Smooth muscle cell (in vitro differentiated cells): ENCODE measurements around the gene GSK3B. TPM values are rescaled to one million over a fixed set of nuclear protein-coding genes. Genes with fewer than 3 reads are reported as not detected.

Experiments
- DNase-seq: peaks from one replicate; lab custom pipeline; 2025; ENCODE audit not compliant: unreplicated experiment; lab: John Stamatoyannopoulos, UW
- H2AFZ ChIP-seq: fragments of 200-600 bp; sonication (generic); 2 replicates; pipeline ENCODE4 v1.6.0; 2016; ENCODE audit warnings: antibody characterized with exemption, low read depth, mild to moderate bottlenecking
- H3F3A ChIP-seq: fragments of 200-600 bp; sonication (generic); 2 replicates; pipeline ENCODE4 v1.6.0; 2017; ENCODE audit warnings: antibody characterized with exemption, low read depth
- H3K27ac ChIP-seq: fragments of 200-600 bp; sonication (generic); 2 replicates; pipeline ENCODE4 v1.5.1; 2016; ENCODE audit warnings: low read depth, mild to moderate bottlenecking
- H3K27me3 ChIP-seq: fragments of 200-600 bp; sonication (generic); 2 replicates; pipeline ENCODE4 v1.6.1; 2016; ENCODE audit warnings: low read depth, mild to moderate bottlenecking
- H3K36me3 ChIP-seq: fragments of 200-600 bp; sonication (generic); 2 replicates; pipeline ENCODE4 v1.5.1; 2016; ENCODE audit warnings: low read depth
- H3K4me1 ChIP-seq: fragments of 200-600 bp; sonication (generic); 2 replicates; pipeline ENCODE4 v1.5.1; 2016; ENCODE audit warnings: low read depth
- H3K4me2 ChIP-seq: fragments of 200-600 bp; sonication (generic); 2 replicates; pipeline ENCODE4 v1.6.0; 2016; ENCODE audit warnings: mild to moderate bottlenecking
- H3K4me3 ChIP-seq: fragments of 200-600 bp; sonication (generic); 2 replicates; pipeline ENCODE4 v1.5.1; 2016; ENCODE audit warnings: mild to moderate bottlenecking
- H3K79me2 ChIP-seq: fragments of 200-600 bp; sonication (generic); 2 replicates; pipeline ENCODE4 v1.6.0; 2016; ENCODE audit warnings: low read depth, mild to moderate bottlenecking
- H3K9ac ChIP-seq: fragments of 200-600 bp; sonication (generic); 2 replicates; pipeline ENCODE4 v1.6.0; 2016; ENCODE audit warnings: low read depth
- H3K9me3 ChIP-seq: fragments of 200-600 bp; sonication (generic); replicated peaks from 2 replicates; pipeline ENCODE4 v1.5.1; 2016; ENCODE audit warnings: low read depth
- H4K20me1 ChIP-seq: fragments of 200-600 bp; sonication (generic); 2 replicates; pipeline ENCODE4 v1.6.0; 2016; ENCODE audit warnings: low read depth
- CTCF ChIP-seq: fragments of 200-600 bp; sonication (generic); IDR thresholded peaks from 2 replicates; pipeline ENCODE4 v1.5.1; 2017; ENCODE audit warnings: borderline replicate concordance, mild to moderate bottlenecking, antibody characterized with exemption; ENCODE audit not compliant: insufficient read depth, poor library complexity, severe bottlenecking
- WGBS: methylation state at CpG from one replicate; pipeline ENCODE4 v1.1.7; 2016; ENCODE audit warnings: low lambda C conversion rate; 5-methylcytosine and 5-hydroxymethylcytosine counted together
- polyA plus RNA-seq: library from polyadenylated mRNA; unstranded; fragments of >200 nt; fragmentation: Nextera tagmentation; extraction: Ambion mirVana; gene quantifications from 2 replicates; pipeline ENCODE4 v1.2.1, GENCODE V29; 2016
- total RNA-seq: library from RNA; depleted of rRNA; stranded (reverse); fragments of >200 nt; gene quantifications from 2 replicates; pipeline ENCODE4 v1.2.3, GENCODE V29; 2014

GSK3B gene
- total and polyA plus RNA-seq, 2 experiments from 2014 or later, result 27.3 to 61.8 TPM

DNA sequence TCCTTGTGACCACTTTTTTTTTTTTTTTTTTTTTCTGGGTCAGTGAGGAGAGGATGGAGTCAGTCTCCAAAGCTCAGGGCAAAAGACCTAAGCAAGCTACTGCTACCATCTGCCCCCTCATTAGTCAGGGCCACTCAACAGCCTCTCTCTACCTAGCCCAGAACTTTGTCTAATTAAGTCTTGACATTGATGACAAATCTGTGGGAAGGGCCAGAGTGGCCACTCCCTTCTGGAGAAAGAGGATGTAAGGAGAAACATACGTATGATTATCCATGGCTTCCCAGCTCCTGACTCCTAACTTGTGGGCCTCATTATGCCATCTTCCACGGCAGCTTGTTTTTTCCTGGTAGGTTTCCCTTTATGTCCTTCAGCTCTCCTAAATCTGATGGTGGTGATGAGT is 274.4 kb downstream of the GSK3B start:
- Histone ChIP-seq H3K27ac (no peak overlapping the region), H4K20me1 (no peaks in the 10 kb centered on the region), H3K4me1 (no peaks in the 10 kb centered on the region), H3F3A (no peaks in the 10 kb centered on the region), H3K36me3 (no peaks in the 10 kb centered on the region), H3K9ac (no peak overlapping the region), H3K4me2 (no peak overlapping the region), H3K9me3 (no peaks in the 10 kb centered on the region), H3K79me2 (no peaks in the 10 kb centered on the region), H3K4me3 (no peak overlapping the region), H2AFZ (no peak overlapping the region), H3K27me3 (no peaks in the 10 kb centered on the region)
- DNase-seq, result no peak
- TF ChIP-seq CTCF, result no peak
- 83% methylated on average over 2 of the region's 2 CpGs for WGBS

GRCh38 chr3:119818937-119819336 is 275.3 kb downstream of the GSK3B start:
- Histone ChIP-seq H3K27me3 (no peaks in the 10 kb centered on the region), H3K4me3 (no peak overlapping the region), H3K4me2 (no peak overlapping the region), H2AFZ (no peak overlapping the region), H3K79me2 (no peaks in the 10 kb centered on the region), H3K36me3 (no peaks in the 10 kb centered on the region), H3F3A (no peaks in the 10 kb centered on the region), H3K4me1 (no peaks in the 10 kb centered on the region), H3K9me3 (no peaks in the 10 kb centered on the region), H4K20me1 (no peaks in the 10 kb centered on the region), H3K27ac (no peak overlapping the region), H3K9ac (no peak overlapping the region)
- no peak for TF ChIP-seq CTCF
- WGBS, result 90% methylated on average over 2 of the region's 2 CpGs
- DNase-seq, result no peak

GRCh38 chr3:119817583-119818363 is 276.5 kb downstream of the GSK3B start:
- H3K36me3 ChIP-seq, result no peaks in the 10 kb centered on the region
- DNase-seq, result no peak
- no peak overlapping the region for H3K9ac ChIP-seq
- H4K20me1 ChIP-seq, result no peaks in the 10 kb centered on the region
- no peak overlapping the region for H3K27ac ChIP-seq
- H2AFZ ChIP-seq, result no peak overlapping the region
- 75% methylated on average over 13 of the region's 13 CpGs for WGBS
- H3K4me1 ChIP-seq, result no peaks in the 10 kb centered on the region
- no peaks in the 10 kb centered on the region for H3K79me2 ChIP-seq
- TF ChIP-seq CTCF, result no peak
- H3K4me3 ChIP-seq, result no peak overlapping the region
- H3K4me2 ChIP-seq, result no peak overlapping the region
- H3F3A ChIP-seq, result no peaks in the 10 kb centered on the region
- H3K9me3 ChIP-seq, result no peaks in the 10 kb centered on the region
- no peaks in the 10 kb centered on the region for H3K27me3 ChIP-seq

- Histone ChIP-seq H3K79me2 (no peaks in the 10 kb centered on the region), H3K9me3 (no peaks in the 10 kb centered on the region), H3K4me1 (no peaks in the 10 kb centered on the region), H3K4me3 (no peak overlapping the region), H3K9ac (no peak overlapping the region), H4K20me1 (no peaks in the 10 kb centered on the region), H3K36me3 (no peaks in the 10 kb centered on the region), H3K27ac (no peak overlapping the region), H3F3A (no peaks in the 10 kb centered on the region), H2AFZ (no peak overlapping the region), H3K27me3 (no peaks in the 10 kb centered on the region), H3K4me2 (no peak overlapping the region)
- DNase-seq, result no peak
- 96% methylated on average over 12 of the region's 12 CpGs for WGBS
- no peak for TF ChIP-seq CTCF
Observed at GRCh38 chr3:119817071-119817470, 277.2 kb downstream of the GSK3B start.
